AG10803 (cell line): ENCODE measurements around the gene HMGCS2.

Source experiments
- DNase-seq: peaks from one replicate; pipeline ENCODE4 v3.0.0; 2010; ENCODE audit warnings: low read depth
- H3K4me3 ChIP-seq: 2 replicates; pipeline ENCODE4 v1.5.1; 2011; ENCODE audit warnings: mild to moderate bottlenecking, low read length, control low read depth
- CTCF ChIP-seq: conservative IDR thresholded peaks from 2 replicates; pipeline ENCODE4 v1.5.1; 2011; ENCODE audit warnings: mild to moderate bottlenecking, low read length, control low read depth, inconsistent platforms

Gene HMGCS2

GRCh38 chr1:119731741-119732430 is 36.8 kb downstream of the HMGCS2 start:
- no peak for DNase-seq
- no peak overlapping the region for H3K4me3 ChIP-seq
- TF ChIP-seq CTCF, result no peak

- TF ChIP-seq CTCF, result no peak
Measured at GRCh38 chr1:119731060-119731459, 37.6 kb downstream of the HMGCS2 start.

DNA sequence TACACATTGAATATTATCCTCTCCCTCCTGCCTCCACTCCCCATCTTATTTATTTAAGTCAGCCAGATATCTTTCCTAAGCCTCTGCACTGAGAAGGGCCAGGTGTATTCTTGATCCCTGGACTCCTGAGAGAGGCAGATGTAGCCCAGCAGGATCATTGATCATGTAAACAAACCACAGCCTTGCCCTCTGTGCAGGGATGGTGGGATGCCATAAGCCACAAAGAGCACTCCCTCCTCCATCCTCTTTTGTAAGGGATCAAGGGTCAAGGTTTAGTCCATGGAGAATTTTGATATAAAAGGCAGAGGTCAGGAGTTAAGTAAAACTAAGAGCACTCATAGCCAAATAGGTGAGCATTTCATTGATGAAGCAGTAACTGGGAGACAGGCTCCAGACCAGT is 39.7 kb downstream of the HMGCS2 start:
- TF ChIP-seq CTCF, result no peak
- no peak overlapping the region for H3K4me3 ChIP-seq
- DNase-seq, result no peak

More at GRCh38 chr1:119731060-119731459, 37.6 kb downstream of the HMGCS2 start:
- DNase-seq, result no peak
- H3K4me3 ChIP-seq, result no peak overlapping the region

- no peak for DNase-seq
- H3K4me3 ChIP-seq, result no peak overlapping the region
- TF ChIP-seq CTCF, result no peak
Measured at GRCh38 chr1:119727991-119728390, 40.7 kb downstream of the HMGCS2 start.

DNA sequence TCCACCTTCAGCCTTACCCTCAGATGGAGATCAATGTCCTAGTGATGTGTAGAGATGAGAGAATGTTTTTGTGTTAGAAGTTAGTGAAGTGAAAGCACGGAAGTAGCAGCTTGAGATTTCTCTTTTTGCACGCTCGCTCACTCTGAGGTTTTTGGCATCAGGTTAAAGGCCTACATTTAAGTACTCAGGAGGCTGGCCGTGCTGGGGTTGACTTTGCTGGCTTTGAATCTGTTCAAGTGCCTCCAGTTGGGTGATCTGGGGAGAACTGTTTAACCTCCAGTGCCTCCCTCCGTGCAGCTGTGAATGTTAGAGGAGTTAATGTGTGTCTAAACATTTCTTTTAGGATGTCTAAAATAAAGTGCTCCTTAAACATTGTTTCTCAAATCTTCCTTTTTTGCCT is 43.1 kb downstream of the HMGCS2 start:
- no peak overlapping the region for H3K4me3 ChIP-seq
- DNase-seq, result no peak
- no peak for TF ChIP-seq CTCF

DNA sequence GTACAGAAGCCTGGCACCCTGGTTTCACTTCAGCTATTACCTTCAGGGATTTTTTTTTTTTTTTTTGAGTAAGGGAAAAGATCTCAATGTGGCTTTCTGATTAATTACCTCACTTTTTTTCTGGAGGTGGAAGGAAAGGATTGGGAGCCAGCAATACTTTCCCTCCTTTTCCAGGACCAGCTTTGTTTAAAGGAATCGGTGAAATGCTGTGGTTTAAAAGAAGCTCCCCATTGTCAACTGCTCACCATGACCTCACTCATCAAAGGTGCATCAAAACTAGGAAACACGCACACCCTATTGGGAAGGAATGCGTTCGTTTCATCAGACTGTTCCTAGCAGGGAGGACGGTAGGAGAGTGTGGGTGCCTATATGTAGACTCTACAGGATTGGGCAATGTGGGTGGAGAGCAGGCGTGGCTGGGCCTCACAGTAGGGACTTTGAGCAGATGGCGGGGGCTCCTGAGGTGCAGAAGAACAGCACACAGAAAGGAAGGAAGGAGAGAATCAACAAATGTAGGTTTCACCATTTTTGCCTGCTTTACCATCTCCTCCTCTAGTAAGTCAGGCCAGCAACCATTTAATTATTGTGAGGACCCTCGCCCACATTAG is 44.0 kb downstream of the HMGCS2 start:
- no peak overlapping the region for H3K4me3 ChIP-seq
- no peak for TF ChIP-seq CTCF
- no peak for DNase-seq

DNA sequence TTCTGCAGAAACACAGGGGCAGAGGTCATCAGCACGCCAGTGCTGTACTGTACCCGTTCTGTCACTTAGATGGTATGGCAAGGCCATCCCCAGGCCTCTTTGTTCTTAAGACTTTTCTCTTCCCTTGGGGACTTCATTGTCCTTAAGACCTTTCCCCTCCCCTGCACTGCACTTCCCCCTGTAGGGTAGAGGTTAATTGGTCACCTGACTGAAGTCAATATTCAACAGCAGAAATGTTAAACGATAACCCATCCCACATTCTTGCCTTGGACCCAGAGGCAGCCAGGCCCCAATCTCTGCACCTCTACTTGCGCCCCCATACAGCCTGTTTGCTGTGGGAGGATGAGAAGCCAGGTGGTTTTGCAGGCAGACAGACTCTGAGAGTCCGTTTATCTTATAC is 46.8 kb downstream of the HMGCS2 start:
- TF ChIP-seq CTCF, result no peak
- no peak for DNase-seq
- no peak overlapping the region for H3K4me3 ChIP-seq
